ENCODE measurements around the gene HOXB3. TPM values are rescaled to one million over a fixed set of nuclear protein-coding genes. Genes with fewer than 3 reads are reported as not detected.

The HOXB3 gene
- polyA plus RNA-seq, 1 of the 3 experiments (the other 2 are of a cell fraction) = 0.46 TPM

- CTCF ChIA-PET = no interaction called here
- no peaks in the 10 kb centered on the region for H3K9me3 ChIP-seq
- H3K79me2 ChIP-seq (ENCODE audit: insufficient read depth) = no peaks in the 10 kb centered on the region
- H3K4me1 ChIP-seq (ENCODE audit: control insufficient read depth in 1 of 2, insufficient read depth in 2 of 2, low read depth in 1 of 2, low read length in 1 of 2) = peaks cover 2 to 3% of the 10 kb centered on the region in 2 experiments; a peak in 1 of 4 replicates
- H3F3A ChIP-seq (replicated peaks; ENCODE audit: insufficient read depth) = peaks cover 4% of the 10 kb centered on the region
- no peaks in the 10 kb centered on the region for H3K9me2 ChIP-seq
- H3K4me2 ChIP-seq = no peak overlapping the region
- H4K20me1 ChIP-seq (ENCODE audit: insufficient read depth) = peaks cover 9% of the 10 kb centered on the region; the same call in 1 of the 2 replicates
- no peak overlapping the region for H3K27ac ChIP-seq (ENCODE audit: low read depth in 2 of 2, low read length in 1 of 2)
- no peak overlapping the region for H2AFZ ChIP-seq (ENCODE audit: low read depth)
- no peak overlapping the region for H3K4me3 ChIP-seq (ENCODE audit: low read depth in 2 of 2, low read length in 1 of 2)
- TF ChIP-seq, protein P1, sequence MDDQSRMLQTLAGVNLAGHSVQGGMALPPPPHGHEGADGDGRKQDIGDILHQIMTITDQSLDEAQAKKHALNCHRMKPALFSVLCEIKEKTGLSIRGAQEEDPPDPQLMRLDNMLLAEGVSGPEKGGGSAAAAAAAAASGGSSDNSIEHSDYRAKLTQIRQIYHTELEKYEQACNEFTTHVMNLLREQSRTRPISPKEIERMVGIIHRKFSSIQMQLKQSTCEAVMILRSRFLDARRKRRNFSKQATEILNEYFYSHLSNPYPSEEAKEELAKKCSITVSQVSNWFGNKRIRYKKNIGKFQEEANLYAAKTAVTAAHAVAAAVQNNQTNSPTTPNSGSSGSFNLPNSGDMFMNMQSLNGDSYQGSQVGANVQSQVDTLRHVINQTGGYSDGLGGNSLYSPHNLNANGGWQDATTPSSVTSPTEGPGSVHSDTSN (IDR thresholded peaks at IDR 0.05) = no peak
- TF ChIP-seq POLR2AphosphoS5 (IDR thresholded peaks at IDR 0.05; ENCODE audit: low read depth, low read length) (no peak), NFIC (IDR thresholded peaks at IDR 0.05; ENCODE audit: borderline replicate concordance) (no peak), FOSL2 (IDR thresholded peaks at IDR 0.05; ENCODE audit: borderline replicate concordance, low read depth) (no peak), NRF1 (IDR thresholded peaks at IDR 0.05; ENCODE audit: low read depth, low read length) (no peak), RFX5 (IDR thresholded peaks at IDR 0.05; ENCODE audit: low read length) (no peak), MXI1 (IDR thresholded peaks at IDR 0.05; ENCODE audit: low read depth, low read length) (no peak)
- TF ChIP-seq, protein P2, sequence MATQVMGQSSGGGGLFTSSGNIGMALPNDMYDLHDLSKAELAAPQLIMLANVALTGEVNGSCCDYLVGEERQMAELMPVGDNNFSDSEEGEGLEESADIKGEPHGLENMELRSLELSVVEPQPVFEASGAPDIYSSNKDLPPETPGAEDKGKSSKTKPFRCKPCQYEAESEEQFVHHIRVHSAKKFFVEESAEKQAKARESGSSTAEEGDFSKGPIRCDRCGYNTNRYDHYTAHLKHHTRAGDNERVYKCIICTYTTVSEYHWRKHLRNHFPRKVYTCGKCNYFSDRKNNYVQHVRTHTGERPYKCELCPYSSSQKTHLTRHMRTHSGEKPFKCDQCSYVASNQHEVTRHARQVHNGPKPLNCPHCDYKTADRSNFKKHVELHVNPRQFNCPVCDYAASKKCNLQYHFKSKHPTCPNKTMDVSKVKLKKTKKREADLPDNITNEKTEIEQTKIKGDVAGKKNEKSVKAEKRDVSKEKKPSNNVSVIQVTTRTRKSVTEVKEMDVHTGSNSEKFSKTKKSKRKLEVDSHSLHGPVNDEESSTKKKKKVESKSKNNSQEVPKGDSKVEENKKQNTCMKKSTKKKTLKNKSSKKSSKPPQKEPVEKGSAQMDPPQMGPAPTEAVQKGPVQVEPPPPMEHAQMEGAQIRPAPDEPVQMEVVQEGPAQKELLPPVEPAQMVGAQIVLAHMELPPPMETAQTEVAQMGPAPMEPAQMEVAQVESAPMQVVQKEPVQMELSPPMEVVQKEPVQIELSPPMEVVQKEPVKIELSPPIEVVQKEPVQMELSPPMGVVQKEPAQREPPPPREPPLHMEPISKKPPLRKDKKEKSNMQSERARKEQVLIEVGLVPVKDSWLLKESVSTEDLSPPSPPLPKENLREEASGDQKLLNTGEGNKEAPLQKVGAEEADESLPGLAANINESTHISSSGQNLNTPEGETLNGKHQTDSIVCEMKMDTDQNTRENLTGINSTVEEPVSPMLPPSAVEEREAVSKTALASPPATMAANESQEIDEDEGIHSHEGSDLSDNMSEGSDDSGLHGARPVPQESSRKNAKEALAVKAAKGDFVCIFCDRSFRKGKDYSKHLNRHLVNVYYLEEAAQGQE (IDR thresholded peaks at IDR 0.05; ENCODE audit: low read depth, low read length) = no peak
- POLR2A ChIA-PET = no interaction called here
- 10% methylated on average over 2 of the region's 2 CpGs for WGBS (ENCODE audit: low lambda C conversion rate)
- no peaks in the 10 kb centered on the region for H3K36me3 ChIP-seq (replicated peaks in 1 of 2; ENCODE audit: control insufficient read depth in 1 of 2, insufficient read depth in 2 of 2, low read length in 1 of 2)
- DNase-seq = no peak
- H3K27me3 ChIP-seq (ENCODE audit: insufficient read depth) = peaks cover 100% of the 10 kb centered on the region
- H3K9ac ChIP-seq = no peak overlapping the region
Observed at GRCh38 chr17:48584223-48584741, 5.8 kb downstream of the HOXB3 start.

- Histone ChIP-seq H3K9ac (no peak overlapping the region), H3K9me3 (no peaks in the 10 kb centered on the region), H3K4me1 (ENCODE audit: control insufficient read depth in 1 of 2, insufficient read depth in 2 of 2, low read depth in 1 of 2, low read length in 1 of 2) (peaks cover 2 to 3% of the 10 kb centered on the region in 2 experiments; a peak in 1 of 4 replicates), H3K4me2 (no peak overlapping the region), H3K27ac (ENCODE audit: low read depth in 2 of 2, low read length in 1 of 2) (no peak overlapping the region), H3K4me3 (ENCODE audit: low read depth in 2 of 2, low read length in 1 of 2) (no peak overlapping the region), H3F3A (replicated peaks; ENCODE audit: insufficient read depth) (peaks cover 4% of the 10 kb centered on the region), H3K9me2 (no peaks in the 10 kb centered on the region), H3K36me3 (replicated peaks in 1 of 2; ENCODE audit: control insufficient read depth in 1 of 2, insufficient read depth in 2 of 2, low read length in 1 of 2) (no peaks in the 10 kb centered on the region), H3K27me3 (ENCODE audit: insufficient read depth) (peaks cover 100% of the 10 kb centered on the region), H3K79me2 (ENCODE audit: insufficient read depth) (no peaks in the 10 kb centered on the region), H4K20me1 (ENCODE audit: insufficient read depth) (peaks cover 9% of the 10 kb centered on the region; the same call in 1 of the 2 replicates), H2AFZ (ENCODE audit: low read depth) (no peak overlapping the region)
- ChIA-PET POLR2A (interaction anchor here (0.6 kb wide), 1 partner anchor 99 kb away, joined by 4 read pairs; no protein-coding TSS in a partner anchor), CTCF (interaction anchor here (1.5 kb wide), 1 partner anchor 53 kb away, joined by 4 read pairs; no protein-coding TSS in a partner anchor)
- WGBS (ENCODE audit: low lambda C conversion rate) = 21% methylated on average over 3 of the region's 3 CpGs
- no peak for DNase-seq
- TF ChIP-seq ELF1 (IDR thresholded peaks at IDR 0.05) = no peak
- TF ChIP-seq RCOR1 (IDR thresholded peaks at IDR 0.05; ENCODE audit: low read length) = no peak
- TF ChIP-seq USF1 (IDR thresholded peaks at IDR 0.05; ENCODE audit: borderline replicate concordance, low read depth) = no peak
- TF ChIP-seq, protein P3, sequence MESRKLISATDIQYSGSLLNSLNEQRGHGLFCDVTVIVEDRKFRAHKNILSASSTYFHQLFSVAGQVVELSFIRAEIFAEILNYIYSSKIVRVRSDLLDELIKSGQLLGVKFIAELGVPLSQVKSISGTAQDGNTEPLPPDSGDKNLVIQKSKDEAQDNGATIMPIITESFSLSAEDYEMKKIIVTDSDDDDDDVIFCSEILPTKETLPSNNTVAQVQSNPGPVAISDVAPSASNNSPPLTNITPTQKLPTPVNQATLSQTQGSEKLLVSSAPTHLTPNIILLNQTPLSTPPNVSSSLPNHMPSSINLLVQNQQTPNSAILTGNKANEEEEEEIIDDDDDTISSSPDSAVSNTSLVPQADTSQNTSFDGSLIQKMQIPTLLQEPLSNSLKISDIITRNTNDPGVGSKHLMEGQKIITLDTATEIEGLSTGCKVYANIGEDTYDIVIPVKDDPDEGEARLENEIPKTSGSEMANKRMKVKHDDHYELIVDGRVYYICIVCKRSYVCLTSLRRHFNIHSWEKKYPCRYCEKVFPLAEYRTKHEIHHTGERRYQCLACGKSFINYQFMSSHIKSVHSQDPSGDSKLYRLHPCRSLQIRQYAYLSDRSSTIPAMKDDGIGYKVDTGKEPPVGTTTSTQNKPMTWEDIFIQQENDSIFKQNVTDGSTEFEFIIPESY (IDR thresholded peaks at IDR 0.05; ENCODE audit: borderline replicate concordance, low read depth) = no peak
Observed at GRCh38 chr17:48583708-48584222, 6.3 kb downstream of the HOXB3 start.
